ENCODE measurements around the gene TEX19.

- TF ChIP-seq CTCF (IDR thresholded peaks at IDR 0.05): no peak
- TF ChIP-seq POLR2AphosphoS5 (IDR thresholded peaks at IDR 0.05; ENCODE audit: low read depth, low read length): no peak
Observed at GRCh38 chr17:82313195-82314011, 45.6 kb upstream of the TEX19 start.
